ENCODE measurements around the gene KNSTRN.

DNA sequence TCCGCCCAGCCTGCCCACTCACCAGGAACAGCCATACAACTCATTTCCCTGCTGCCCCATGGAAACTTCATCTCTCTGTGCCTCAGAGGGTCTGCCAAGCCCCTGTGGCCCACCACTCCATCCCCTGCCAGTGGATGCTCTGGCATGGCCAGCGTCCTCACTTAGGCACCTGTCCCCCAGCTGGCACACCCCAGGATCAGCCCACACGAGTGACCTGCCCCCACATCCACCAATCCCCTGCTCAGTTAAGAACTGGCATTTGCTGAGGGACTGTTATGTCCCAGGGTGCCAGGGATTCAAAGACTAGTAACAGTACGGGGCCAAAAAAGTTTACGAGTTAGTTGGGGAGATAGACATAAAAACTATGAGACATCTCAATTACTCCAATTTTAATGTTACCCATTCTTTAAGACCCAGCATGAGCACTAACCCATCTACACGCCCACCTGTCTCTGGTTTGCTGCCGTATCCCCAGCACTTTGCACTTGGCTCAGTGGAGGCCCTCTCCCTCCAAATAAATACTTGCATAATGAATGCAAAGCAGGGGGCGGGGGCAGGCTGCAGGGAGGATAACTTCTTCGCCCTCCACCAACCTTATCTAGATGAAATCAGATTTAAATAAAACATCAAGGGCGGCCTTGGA lies 46.7 kb downstream of the KNSTRN start:
- no peak for TF ChIP-seq CTCF (conservative IDR thresholded peaks at IDR 0.05 in 1 of 2, IDR thresholded peaks at IDR 0.05 in 1 of 2; ENCODE audit: low read depth in 1 of 2, low read length in 2 of 2)
- TF ChIP-seq EZH2 (IDR thresholded peaks at IDR 0.05; ENCODE audit: low read length, missing control alignments): no peak
